Ishikawa (cell line): ENCODE results near the gene UST.

ENCODE experiments used
- CREB1 ChIP-seq: IDR thresholded peaks from 2 replicates; pipeline ENCODE4 v1.6.1; 2012; ENCODE audit warnings: low read depth
- EGR1 ChIP-seq: IDR thresholded peaks from 2 replicates; pipeline ENCODE4 v1.6.1; 2012
- EP300 ChIP-seq: IDR thresholded peaks from 2 replicates; pipeline ENCODE4 v1.6.1; 2012; ENCODE audit warnings: borderline replicate concordance
- FOXM1 ChIP-seq: IDR thresholded peaks from 2 replicates; pipeline ENCODE4 v1.6.1; 2012; ENCODE audit warnings: low read depth, borderline replicate concordance
- RAD21 ChIP-seq: IDR thresholded peaks from 2 replicates; pipeline ENCODE4 v1.6.1; 2012; ENCODE audit warnings: low read depth
- TCF12 ChIP-seq: IDR thresholded peaks from 2 replicates; pipeline ENCODE4 v1.6.1; 2012; ENCODE audit warnings: low read depth
- TF ChIP-seq, protein P1 (sequence below): IDR thresholded peaks from 2 replicates; pipeline ENCODE4 v1.6.1; 2012; ENCODE audit warnings: low read depth, mild to moderate bottlenecking
- TF ChIP-seq, protein P2 (sequence below): IDR thresholded peaks from 2 replicates; pipeline ENCODE4 v1.6.1; 2012

DNA sequence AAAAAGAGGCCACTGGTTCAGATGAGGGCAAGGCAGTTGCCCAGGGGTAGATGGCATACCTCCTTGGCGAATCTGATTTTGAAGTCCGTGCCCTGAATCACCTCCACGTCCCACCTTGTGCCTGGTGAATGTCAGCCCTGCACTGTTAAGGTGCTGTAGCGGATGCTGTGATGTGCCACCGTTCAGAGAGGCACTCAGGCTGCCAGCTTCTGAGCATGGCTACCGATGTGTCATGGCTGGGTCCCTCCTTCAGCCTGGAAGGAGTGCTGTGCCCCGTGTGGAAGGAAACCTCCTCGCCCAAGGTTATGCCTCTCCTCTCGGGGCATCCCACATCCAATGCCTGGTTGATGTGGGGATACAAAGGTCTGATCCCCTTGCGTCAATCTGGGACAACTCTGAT lies 43.6 kb downstream of the UST start:
- TF ChIP-seq EP300 (no peak), FOXM1 (no peak), CREB1 (no peak), EGR1 (no peak), TCF12 (no peak), RAD21 (no peak)
- TF ChIP-seq, protein P1, sequence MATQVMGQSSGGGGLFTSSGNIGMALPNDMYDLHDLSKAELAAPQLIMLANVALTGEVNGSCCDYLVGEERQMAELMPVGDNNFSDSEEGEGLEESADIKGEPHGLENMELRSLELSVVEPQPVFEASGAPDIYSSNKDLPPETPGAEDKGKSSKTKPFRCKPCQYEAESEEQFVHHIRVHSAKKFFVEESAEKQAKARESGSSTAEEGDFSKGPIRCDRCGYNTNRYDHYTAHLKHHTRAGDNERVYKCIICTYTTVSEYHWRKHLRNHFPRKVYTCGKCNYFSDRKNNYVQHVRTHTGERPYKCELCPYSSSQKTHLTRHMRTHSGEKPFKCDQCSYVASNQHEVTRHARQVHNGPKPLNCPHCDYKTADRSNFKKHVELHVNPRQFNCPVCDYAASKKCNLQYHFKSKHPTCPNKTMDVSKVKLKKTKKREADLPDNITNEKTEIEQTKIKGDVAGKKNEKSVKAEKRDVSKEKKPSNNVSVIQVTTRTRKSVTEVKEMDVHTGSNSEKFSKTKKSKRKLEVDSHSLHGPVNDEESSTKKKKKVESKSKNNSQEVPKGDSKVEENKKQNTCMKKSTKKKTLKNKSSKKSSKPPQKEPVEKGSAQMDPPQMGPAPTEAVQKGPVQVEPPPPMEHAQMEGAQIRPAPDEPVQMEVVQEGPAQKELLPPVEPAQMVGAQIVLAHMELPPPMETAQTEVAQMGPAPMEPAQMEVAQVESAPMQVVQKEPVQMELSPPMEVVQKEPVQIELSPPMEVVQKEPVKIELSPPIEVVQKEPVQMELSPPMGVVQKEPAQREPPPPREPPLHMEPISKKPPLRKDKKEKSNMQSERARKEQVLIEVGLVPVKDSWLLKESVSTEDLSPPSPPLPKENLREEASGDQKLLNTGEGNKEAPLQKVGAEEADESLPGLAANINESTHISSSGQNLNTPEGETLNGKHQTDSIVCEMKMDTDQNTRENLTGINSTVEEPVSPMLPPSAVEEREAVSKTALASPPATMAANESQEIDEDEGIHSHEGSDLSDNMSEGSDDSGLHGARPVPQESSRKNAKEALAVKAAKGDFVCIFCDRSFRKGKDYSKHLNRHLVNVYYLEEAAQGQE = no peak
- TF ChIP-seq, protein P2, sequence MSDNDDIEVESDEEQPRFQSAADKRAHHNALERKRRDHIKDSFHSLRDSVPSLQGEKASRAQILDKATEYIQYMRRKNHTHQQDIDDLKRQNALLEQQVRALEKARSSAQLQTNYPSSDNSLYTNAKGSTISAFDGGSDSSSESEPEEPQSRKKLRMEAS = no peak
